ENCODE data around the gene POLE3. TPM values are rescaled to one million over a fixed set of nuclear protein-coding genes. Genes with fewer than 3 reads are reported as not detected.

POLE3 gene, protein sequence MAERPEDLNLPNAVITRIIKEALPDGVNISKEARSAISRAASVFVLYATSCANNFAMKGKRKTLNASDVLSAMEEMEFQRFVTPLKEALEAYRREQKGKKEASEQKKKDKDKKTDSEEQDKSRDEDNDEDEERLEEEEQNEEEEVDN
- total RNA-seq, result 86.5 and 86.6 TPM in 2 replicates
- long read RNA-seq, transcript POLE3-201 (4 exons, 2,109 nt), result major isoform, 69 of 90 reads
- long read RNA-seq, transcript POLE3-203 (3 exons, 455 nt), result minor isoform, 10 of 90 reads
- long read RNA-seq, partial matches to known transcripts, result 8 of 90 reads
- long read RNA-seq, other reads (novel, unspliced or antisense), result 1 of 90 reads

DNA sequence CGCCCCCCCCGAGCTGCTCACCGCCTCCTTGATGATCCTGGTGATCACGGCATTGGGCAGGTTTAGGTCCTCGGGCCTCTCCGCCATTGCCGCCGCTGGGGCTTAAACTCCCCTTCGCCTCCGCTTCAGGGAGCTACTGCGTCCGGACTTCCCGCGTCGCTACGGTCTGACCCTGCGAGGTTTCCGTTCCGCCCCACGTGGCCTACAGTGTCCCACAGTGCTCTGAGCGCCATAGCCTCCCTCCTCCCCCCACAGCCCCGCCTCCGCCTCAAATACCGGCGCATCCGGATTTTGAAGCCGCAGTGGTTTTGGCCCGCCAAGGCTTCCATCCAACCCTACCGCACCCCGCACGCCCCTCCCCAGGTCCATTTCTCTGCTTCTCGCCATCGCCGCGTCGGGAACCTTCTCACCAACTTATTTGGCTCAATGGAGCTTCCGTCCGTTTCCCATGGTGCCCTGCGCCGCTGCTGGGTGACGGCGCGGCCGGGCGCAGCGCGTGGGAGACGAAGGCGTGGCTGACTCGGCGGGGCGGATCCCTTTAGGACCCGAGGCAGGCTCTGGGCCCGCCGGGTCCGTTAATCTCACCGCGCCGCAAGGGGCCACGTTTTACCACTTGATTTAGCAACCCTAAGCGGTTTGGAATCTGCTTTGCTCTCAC is at the start of gene POLE3, which contains the start of gene C9orf43:
Gene POLE3, minus strand, starts transcription at position 469 of the 658 bp plus-strand sequence. Its CDS starts 382 bp downstream, at position 87.
Gene C9orf43, plus strand, starts transcription at position 541 of the 658 bp plus-strand sequence. CDS start 2,747 bp downstream, outside the sequence.
- peak; percentile 91 for DNase-seq (ENCODE audit: low read depth, low spot score)
- Mint-ChIP-seq H3K4me3 (peak within 1 kb of the TSS; percentile 99), H3K36me3 (ENCODE audit: low read depth) (peaks cover 11% of the 10 kb centered on the region), H3K27ac (ENCODE audit: unreplicated experiment) (peak within 1 kb of the TSS; percentile 100), H3K27me3 (ENCODE audit: low read depth) (no peaks in the 10 kb centered on the region), H3K9me3 (no peaks in the 10 kb centered on the region), H3K4me1 (peaks cover 38% of the 10 kb centered on the region)
- TF ChIP-seq, protein P1, sequence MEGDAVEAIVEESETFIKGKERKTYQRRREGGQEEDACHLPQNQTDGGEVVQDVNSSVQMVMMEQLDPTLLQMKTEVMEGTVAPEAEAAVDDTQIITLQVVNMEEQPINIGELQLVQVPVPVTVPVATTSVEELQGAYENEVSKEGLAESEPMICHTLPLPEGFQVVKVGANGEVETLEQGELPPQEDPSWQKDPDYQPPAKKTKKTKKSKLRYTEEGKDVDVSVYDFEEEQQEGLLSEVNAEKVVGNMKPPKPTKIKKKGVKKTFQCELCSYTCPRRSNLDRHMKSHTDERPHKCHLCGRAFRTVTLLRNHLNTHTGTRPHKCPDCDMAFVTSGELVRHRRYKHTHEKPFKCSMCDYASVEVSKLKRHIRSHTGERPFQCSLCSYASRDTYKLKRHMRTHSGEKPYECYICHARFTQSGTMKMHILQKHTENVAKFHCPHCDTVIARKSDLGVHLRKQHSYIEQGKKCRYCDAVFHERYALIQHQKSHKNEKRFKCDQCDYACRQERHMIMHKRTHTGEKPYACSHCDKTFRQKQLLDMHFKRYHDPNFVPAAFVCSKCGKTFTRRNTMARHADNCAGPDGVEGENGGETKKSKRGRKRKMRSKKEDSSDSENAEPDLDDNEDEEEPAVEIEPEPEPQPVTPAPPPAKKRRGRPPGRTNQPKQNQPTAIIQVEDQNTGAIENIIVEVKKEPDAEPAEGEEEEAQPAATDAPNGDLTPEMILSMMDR (conservative IDR thresholded peaks at IDR 0.05), result no peak

DNA sequence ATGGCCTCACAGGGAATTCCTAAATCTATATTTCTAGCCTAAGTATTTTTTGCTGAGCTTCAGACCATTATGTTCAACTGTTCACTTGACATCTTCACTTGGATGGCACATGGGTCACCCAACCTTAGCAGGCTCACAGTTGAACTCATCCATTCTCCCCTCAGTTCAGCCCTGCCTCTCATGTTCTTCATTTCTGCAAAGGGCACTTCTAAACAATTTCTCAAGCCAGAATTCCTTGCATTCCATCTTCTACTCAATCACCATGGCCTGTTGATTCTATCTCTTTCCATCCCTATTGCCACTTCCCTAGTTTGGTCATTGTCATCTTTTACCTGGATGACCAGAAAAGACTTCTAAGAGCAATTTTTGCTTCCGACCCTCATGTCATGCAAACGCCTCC is 45.8 kb upstream of the POLE3 start:
- TF ChIP-seq, protein P1 (conservative IDR thresholded peaks at IDR 0.05), result no peak
- H3K9me3 Mint-ChIP-seq, result no peaks in the 10 kb centered on the region
- H3K36me3 Mint-ChIP-seq (ENCODE audit: low read depth), result no peaks in the 10 kb centered on the region
- H3K4me1 Mint-ChIP-seq, result peaks cover 27% of the 10 kb centered on the region
- H3K27me3 Mint-ChIP-seq (ENCODE audit: low read depth), result peaks cover 3% of the 10 kb centered on the region
- no peak for DNase-seq (ENCODE audit: low read depth, low spot score)
- no peak overlapping the region for H3K4me3 Mint-ChIP-seq
- no peak overlapping the region for H3K27ac Mint-ChIP-seq (ENCODE audit: unreplicated experiment)

DNA sequence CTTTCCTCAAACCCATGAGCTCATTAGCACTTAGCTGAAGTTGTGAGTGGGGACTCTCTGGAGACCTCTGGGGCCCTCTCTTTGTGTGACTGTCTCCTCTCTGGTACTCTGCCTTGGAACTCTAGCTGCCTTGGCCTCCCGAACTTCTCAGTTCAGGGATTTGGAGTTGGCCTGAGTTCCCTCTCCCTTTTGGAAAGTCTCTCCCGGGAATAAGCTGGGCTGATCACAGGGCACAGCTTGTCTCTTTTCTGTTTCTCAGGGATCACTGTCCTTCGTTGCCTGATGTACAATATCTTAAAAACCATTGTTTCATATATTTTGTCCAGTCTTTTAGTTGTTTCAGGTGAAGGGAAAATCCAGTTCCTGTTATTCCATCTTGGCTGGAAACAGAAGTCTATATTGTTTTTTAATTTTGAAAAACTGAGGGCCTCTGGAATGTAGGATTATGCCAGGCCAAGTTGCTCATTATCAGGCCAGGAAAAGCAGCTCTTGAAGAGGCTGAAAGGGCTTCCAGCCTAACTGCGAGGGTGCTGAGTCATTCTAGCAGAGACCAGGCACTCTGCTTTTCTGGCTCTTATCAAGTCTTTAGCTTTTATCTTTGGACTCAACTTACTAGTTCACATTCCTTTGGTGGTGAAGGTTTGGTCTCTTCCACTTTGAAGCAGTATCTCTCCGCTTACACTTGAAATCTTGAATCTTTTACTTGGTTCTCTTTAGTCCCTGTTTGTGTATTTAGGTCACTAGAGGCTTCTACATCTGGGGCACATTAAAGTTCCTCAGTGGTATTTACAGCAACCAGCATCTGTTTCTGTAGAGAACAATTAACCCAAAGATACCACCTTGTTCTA is 44.7 kb upstream of the POLE3 start:
- no peak for DNase-seq (ENCODE audit: low read depth, low spot score)
- H3K27ac Mint-ChIP-seq (ENCODE audit: unreplicated experiment), result peak overlapping the region; percentile 2
- no peaks in the 10 kb centered on the region for H3K27me3 Mint-ChIP-seq (ENCODE audit: low read depth)
- peaks cover 2% of the 10 kb centered on the region for H3K9me3 Mint-ChIP-seq
- H3K4me1 Mint-ChIP-seq, result peaks cover 33% of the 10 kb centered on the region
- H3K4me3 Mint-ChIP-seq, result peak overlapping the region; percentile 17
- no peaks in the 10 kb centered on the region for H3K36me3 Mint-ChIP-seq (ENCODE audit: low read depth)
- TF ChIP-seq, protein P1 (conservative IDR thresholded peaks at IDR 0.05), result no peak

DNA sequence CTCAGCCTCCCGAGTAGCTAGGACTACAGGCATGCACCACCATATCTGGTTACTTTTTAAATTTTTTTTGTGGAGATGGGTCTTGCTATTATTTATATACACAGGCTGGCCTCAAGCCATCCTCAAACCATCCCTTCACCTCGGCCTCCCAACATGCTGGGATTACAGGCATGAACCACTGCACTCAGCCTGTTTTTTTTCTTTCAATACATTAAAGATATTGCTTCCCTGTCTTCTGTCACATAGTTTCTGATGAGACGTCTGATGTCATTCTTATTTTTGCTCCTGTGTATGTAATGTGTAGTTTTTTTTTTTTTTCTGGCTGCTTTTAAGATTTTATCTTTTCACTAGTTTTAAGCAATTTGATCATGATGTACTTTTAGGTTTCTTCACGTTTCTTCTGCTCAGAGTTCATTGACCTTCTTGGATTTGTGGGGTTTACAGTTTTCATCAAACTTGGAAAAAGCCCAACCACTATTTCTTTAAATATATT is 41.7 kb upstream of the POLE3 start:
- no peak for DNase-seq (ENCODE audit: low read depth, low spot score)
- peaks cover 32% of the 10 kb centered on the region for H3K4me1 Mint-ChIP-seq
- H3K36me3 Mint-ChIP-seq (ENCODE audit: low read depth), result no peaks in the 10 kb centered on the region
- H3K27ac Mint-ChIP-seq (ENCODE audit: unreplicated experiment), result peak overlapping the region; percentile 54
- H3K9me3 Mint-ChIP-seq, result peaks cover 2% of the 10 kb centered on the region
- TF ChIP-seq, protein P1 (conservative IDR thresholded peaks at IDR 0.05), result no peak
- no peaks in the 10 kb centered on the region for H3K27me3 Mint-ChIP-seq (ENCODE audit: low read depth)
- no peak overlapping the region for H3K4me3 Mint-ChIP-seq

DNA sequence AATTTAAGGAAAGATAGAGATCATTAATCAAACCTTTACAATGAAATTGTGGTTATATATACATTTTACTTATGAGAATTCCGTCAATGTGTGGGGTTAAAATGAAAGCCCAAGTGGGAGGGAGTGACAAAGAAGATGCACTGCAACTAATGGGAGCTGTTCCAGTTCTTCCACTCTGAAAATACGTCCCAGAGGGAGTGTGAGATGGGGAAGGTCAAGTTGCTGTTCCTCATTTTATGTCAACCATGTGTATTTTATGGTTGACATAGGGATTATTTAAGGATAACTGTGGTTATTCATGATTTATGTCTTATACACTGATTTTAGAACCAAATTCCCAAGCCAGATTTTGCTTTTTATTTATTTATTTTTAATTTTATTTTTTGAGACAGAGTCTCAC is 38.9 kb upstream of the POLE3 start:
- H3K27me3 Mint-ChIP-seq (ENCODE audit: low read depth), result no peaks in the 10 kb centered on the region
- H3K9me3 Mint-ChIP-seq, result peaks cover 2% of the 10 kb centered on the region
- H3K36me3 Mint-ChIP-seq (ENCODE audit: low read depth), result no peaks in the 10 kb centered on the region
- H3K27ac Mint-ChIP-seq (ENCODE audit: unreplicated experiment), result no peak overlapping the region
- H3K4me3 Mint-ChIP-seq, result no peak overlapping the region
- no peak for DNase-seq (ENCODE audit: low read depth, low spot score)
- TF ChIP-seq, protein P1 (conservative IDR thresholded peaks at IDR 0.05), result no peak
- H3K4me1 Mint-ChIP-seq, result peaks cover 14% of the 10 kb centered on the region
